ENCODE data around the gene PSTPIP1. TPM values are rescaled to one million over a fixed set of nuclear protein-coding genes. Genes with fewer than 3 reads are reported as not detected.
A peak's percentile ranks its signal among the peaks of the same experiment; 100 is the strongest.

Gene PSTPIP1
- total RNA-seq, 1 donor from 2014 or later: 0.40 TPM

DNA sequence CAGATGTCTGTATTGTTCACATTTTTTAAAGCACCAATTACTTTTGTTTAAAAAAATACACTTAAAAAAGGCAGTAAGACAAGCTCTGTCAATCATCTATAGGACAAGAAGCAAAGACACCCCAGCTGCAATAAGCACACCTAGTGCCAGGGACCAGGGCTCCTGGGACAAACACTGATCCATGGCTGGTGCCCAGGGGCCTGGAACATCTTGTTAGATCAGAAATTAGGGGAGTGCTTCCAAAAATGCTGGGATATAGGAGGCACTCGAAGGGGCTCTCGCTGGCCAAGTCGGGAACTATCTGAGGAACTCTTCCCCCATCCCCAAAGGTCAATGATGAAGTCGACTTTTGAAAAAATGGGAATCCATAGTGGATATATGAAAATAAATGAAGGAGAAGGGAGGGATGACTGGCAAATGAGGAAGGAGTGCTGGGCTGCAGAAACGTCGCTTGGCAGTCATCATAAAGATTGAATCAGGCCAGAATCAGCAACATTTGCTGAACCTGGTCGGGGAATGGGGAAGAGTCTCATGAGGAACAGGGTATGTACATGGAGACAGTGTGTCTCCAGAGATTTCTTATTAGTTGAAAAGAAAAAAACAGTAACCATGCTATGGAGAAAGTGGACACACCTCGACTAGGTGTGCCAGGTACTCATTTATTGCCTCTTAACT is 47.5 kb downstream of the PSTPIP1 start:
- no peak for DNase-seq (ENCODE audit: low read depth in 2 of 2)

DNA sequence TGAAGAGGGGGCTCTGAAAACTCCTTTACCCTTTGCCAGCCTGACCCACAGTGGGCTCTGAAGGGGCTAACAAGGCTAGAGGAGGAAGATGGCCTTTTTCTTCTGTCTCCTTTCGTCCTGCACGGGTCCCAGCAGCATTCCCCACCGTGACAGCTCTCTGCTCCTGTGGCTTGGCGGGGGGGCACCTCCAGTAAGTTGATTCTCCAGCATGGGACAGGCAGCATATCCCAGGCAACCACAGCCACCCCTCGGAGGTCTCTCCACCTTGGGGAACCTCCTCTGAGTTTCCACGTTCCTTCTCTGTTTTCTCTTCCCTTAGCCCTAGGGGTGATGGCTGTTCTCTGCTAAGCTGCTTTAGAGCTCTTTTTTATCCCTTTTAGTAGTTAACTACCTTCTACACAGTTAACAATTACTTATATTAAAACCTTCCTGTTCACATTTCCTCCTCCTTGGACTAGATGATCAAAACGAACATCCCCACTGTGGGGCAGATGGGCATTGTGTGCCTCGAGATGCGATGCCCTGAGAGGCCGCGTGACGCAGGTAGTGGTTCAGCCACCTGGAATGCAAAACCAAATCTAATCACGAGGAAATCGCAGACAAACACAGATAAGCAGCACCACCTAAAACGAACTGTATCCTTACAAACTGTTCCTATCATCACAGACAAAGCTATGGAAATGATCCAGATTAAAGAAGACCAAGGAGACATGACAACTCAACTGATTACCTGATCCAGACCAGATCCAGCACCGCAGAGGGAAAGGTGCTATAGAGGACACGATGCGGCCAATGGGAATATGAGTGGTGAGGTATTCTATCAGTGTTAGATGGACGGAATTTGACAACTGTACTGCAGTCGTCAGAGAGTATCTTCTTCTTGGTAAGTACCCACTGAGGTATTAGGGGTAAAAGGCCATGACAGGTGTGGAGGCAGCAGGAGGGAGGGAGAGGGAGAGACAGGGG is 48.3 kb downstream of the PSTPIP1 start:
- no peak for DNase-seq (ENCODE audit: low read depth in 2 of 2)

DNA sequence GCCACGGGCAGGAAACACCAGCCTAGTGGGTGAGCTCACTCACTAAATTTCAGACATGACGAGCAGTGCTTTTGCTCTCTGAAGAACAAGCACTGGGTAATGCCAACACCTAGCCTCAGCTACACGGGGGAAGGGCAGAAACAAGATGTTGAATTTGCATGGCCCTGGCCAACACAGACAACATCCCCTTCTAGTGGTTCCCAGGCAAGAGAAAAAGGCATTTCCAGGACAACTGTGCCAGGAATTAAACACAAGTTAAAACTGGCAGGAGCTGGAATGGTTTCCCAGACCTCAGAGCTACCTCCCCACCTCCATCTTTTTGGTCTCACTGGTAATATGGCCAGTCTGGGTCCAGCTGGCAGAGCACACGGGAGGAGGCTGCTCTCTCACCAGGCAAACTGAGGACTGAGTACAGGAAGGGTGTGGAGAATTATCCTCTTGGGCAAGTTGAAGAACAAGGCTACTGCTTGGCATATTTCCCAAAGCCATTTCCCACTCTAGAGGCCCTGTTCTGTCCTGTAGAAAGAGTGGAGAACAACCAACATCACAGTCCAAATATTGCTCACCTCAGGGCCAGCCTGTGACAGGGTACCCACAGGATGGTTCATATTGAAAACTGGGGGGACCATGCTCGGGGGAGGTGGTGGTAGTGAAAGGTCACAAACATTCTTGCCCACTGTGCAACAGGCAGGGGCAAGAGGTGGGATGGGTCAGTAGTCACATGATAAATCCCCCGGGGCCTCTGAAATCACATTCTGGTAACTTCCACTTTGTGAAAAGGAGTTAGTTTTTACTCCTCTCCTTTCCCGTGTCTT is 49.5 kb downstream of the PSTPIP1 start:
- peak in 1 of 2 donors; percentile 26 for DNase-seq (ENCODE audit: low read depth in 2 of 2)

DNA sequence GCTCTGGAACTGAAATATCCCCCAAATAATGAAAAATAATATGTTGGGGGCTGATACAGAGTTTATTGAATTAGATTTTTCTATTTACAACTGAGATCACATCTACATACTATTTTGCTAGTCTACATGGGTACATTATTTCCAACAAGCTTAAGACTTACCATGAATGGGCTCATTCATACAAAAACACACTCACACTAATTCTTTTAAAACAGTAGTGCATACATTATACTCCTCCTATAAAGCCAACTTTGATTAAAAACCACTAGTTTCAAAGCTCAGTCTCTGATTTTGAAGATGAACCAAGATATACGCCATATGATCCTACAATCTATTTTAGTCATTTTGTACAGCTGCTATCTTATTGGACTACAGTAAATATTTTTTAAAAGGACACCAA is 51.1 kb downstream of the PSTPIP1 start:
- no peak for DNase-seq (ENCODE audit: low read depth in 2 of 2)

DNA sequence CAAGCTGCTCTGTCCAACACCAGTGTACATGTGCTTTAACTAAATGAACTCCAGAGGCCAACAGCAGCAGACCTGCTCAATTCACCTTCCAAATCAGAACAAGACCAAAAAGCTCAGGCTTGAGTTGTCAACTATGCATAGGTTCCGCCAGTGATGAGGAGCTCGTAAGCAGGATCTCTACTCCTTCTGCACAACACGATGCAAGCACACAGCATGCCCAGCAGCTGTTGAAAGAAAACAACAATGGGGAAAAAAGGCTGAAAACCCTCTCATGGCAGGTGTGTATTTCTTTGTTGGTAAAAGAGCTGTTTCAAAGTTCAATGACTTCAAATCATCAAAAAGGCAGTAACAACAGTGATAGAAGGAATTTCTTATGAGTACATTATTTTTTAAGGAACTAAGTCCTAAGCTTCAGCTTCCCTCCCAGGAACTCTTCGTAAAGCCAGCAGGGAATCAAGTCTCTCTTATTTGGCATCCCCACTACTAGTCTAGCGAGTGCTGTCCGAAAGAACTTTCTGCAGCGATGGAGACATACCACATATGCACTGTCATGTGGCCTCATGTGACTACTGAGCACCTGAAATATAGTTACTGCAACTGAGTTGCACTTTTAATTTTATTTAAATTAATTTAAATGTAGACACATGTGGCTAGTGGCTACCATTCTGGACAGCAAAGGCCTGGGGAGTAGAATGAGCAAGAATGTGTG is 51.9 kb downstream of the PSTPIP1 start:
- DNase-seq (ENCODE audit: low read depth in 2 of 2): no peak

DNA sequence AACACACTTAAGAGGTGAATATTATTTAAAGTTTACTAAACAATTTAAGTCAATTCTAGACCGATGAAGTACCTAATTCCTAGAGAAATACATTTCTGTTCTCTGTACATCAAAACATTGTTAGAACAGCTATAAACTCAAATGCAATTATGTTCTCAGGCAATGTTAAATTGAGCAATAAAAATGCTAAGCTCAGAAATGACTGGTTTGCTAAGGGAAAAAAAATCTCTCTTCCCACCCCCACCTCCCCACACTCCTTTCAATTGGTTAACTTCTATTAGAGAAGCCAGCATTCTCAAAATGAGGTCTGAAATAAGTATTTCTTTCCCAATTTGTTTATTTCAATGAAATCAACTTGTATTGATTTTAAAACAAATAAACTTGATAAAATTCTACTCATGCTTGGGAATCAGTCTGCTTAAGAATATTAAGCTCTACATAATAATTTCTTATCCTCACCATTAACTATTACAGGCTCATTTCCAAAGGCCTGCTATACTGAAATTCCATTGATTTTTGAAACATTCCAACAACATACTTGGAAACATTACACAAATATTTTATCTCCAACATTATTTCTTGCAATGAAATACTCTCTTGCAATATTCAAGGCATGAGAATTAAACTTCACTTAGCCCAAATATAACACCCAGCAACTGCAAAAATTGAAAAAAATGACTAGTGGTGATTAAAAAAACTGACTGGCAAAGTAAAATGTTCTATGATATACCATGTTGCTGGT is 53.4 kb downstream of the PSTPIP1 start:
- no peak for DNase-seq (ENCODE audit: low read depth in 2 of 2)

DNA sequence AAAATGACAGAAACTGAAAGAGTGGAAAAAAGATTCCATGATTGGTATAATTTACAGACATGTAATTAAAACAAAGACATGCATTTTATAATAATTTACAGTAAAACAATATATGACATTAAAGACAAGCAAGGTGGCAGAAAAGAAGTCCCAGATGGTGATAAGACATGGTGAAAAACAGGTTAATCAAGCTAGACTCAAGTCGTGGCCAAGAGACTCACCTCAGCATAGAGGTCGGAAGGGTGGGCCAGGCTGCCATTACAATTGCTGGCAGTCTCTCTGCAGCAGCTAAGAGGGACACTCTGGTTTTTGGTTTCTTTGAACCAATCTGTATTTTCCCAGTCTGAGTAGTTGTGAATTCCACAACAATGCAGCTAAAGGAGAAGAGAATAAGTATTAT is 57.6 kb downstream of the PSTPIP1 start:
- DNase-seq (ENCODE audit: low read depth in 2 of 2): no peak

DNA sequence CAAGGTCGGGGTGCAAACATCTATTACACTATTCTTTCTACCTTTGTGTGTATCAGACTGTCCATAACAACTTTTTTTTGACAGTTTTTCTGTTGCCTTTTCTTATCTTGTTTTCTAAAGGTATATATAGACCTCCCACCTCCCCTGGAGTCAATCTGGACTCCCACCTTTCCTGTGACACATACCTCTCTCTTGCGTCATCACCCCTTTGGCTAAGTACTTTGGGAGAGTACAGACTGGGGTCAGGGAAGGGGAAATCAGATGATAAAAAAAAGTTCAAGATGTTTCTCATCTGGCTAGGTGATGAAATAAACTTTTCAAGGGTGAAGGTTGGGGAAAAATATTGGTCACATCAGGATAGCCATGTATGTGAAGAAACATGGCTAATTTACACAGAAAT is 58.8 kb downstream of the PSTPIP1 start:
- no peak for DNase-seq (ENCODE audit: low read depth in 2 of 2)

DNA sequence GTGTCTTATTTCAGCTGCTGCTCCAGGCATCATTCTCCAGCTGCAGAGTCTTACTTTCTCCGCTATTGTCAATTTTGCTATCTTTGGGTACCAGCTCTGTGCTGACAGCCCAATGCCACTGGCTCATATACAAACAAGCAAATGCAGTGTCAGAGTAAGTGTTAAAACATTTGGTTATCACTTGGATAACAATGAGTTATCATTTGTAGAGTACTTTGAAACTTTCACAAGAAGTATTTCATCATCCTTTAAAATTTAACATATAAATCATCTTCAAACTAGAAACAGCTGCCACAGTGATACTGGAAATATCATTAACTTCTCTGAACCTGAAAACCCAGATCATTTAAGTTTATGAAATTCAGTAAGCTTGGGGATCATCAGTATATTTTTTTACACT is 62.1 kb downstream of the PSTPIP1 start:
- no peak for DNase-seq (ENCODE audit: low read depth in 2 of 2)

DNA sequence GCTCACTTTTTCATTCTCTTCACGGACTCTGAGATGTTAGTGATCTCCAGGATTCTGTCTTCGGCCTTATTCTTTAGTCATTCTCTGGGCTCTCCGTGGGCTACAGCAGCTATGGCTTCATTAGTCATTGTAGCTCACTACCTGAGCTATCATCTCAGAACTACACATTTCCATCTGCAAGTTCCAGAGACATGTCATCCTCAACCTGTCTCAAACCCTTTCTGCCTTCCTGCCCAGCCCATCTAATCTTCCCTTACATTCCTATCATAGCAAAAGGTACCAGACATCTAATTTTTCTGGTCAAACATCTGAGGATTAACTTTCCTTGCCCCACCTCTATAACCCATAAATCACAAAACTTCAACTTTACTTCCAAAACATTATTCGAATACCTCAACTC is 62.8 kb downstream of the PSTPIP1 start:
- no peak for DNase-seq (ENCODE audit: low read depth in 2 of 2)

DNA sequence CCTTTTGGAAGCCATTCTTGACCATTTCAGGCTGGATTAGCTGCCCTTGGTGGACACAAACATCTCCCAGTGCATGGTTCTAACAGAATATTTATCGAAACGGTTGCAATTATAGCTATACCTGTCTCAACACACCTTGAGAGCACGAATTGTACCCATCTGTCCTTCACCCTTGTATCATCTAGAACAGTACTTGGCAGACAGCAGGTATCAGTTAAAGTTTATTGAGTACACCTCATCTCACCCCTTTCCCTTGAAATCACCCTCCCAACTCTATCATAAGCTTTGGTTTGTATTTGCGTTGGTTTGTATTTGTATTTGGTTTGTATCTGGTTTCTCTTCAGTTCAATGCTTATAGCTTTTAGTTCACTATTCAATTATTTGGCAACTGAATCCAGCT is 63.5 kb downstream of the PSTPIP1 start:
- DNase-seq (ENCODE audit: low read depth in 2 of 2): no peak

DNA sequence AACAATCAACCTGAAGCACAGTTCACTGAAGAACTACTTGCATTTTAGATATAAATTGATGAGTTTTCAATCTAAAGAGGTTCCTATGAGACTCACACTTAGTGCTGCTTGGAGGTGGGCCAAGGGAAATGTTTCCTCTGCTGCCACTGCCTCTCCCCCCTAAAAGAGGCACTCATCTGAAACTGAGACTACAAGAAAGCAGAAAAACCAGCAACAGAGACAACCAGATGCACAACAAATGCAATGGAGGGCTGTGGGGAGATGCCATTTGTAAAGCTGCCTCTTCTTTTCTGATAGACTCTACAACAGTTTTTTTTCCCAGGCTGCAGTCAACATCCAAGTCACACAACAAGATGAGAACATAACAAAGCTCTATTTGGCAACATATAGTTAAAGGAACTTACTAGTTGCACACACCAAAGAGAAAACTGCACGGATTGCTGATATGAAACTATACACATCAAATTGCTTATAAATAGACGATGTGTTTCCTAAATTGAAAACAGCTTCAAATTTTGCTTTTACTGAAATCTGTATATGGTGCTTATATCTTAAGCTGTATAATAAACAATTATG is 64.9 kb downstream of the PSTPIP1 start:
- DNase-seq (ENCODE audit: low read depth in 2 of 2): peak; percentile 36 to 37

DNA sequence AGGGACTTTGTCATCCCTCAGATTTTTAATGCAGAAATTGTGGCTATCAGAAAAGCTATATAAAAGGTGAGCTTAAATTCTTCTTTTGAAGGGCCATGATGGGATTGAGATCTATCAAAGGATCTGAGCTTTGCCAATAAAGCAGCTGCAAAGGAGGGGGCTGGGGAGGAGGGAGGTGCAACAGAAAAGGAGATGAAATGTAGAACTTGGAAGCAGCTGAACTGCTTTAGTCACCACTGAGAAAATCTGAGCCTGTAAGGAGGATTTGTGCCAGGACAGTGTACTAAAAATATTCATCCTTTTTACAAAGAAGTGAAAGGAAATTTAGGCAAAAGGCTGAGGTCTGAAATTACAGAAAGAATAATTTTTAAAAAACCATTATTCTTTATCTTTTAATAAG is 65.6 kb downstream of the PSTPIP1 start:
- no peak for DNase-seq (ENCODE audit: low read depth in 2 of 2)

DNA sequence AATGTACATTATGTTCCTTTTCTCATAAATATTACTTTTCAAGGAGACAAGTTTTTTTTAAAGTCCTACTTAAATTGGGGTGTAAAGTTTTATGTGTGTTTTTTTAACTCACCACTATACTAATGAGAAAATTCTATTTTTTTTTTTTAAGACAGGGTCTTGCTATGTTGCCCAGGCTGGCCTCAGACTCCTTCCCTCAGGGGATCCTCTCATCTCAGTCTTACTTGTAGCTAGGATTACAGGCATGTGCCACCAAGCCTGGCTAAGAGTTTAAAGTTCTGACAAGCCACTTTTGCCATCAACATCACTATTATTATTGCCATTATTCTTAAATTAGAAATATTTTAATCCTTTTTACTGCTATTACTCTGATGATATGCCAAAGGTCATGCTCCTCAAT is 68.3 kb downstream of the PSTPIP1 start:
- no peak for DNase-seq (ENCODE audit: low read depth in 2 of 2)

DNA sequence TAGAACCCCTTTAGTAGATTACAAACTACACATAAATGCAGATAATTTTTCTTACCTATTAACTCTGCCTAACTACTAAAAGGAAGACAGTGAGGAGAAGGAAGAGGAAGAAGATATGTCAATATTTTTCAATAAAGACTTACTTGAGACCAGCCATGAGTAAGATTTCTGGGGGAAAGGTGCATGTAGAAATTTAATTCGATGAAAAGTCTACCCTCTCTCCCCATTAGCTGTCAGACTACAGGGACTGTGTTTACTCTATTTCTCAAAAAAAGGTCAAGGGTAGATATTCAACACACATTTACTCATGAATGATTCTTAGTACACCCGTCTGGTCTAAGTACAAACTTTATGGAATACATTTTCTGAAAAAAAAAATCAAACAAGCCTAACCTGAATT is 69.1 kb downstream of the PSTPIP1 start:
- no peak for DNase-seq (ENCODE audit: low read depth in 2 of 2)

DNA sequence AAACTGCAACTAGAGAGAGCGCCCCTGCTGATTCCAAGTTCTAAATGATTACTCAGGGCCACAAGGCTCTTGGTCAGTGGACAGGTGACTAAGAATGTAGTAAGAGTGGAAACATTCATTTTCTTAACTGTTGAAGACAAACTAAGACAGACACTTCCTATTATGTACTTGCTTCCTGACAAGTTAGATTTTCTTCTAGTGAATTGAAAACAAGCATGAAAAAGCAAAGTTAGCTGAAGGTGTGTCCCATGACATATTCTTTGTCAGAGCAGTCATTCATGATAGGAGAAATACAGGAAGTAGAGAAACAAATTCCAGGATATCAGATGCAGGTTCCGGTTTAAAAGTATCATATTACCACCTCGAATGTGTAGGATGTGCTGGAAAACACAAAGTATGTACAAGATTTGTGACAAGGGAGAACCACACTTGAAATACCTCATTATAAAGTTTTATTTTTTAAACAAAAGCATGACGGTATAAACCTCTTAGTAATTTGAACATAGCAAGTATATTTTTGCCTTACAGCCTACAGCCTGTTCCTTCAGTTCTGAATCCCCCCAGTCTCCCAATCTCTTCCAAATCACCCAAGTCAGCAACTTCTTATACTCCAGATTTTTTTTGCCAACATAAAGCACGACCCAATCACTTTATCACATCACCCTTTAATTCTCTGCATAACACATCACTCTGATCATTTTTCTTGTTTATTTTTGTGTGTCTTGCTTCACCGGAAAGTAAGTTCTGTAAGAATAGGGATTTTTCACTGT is 69.8 kb downstream of the PSTPIP1 start:
- DNase-seq (ENCODE audit: low read depth in 2 of 2): peak; percentile 72 to 80

DNA sequence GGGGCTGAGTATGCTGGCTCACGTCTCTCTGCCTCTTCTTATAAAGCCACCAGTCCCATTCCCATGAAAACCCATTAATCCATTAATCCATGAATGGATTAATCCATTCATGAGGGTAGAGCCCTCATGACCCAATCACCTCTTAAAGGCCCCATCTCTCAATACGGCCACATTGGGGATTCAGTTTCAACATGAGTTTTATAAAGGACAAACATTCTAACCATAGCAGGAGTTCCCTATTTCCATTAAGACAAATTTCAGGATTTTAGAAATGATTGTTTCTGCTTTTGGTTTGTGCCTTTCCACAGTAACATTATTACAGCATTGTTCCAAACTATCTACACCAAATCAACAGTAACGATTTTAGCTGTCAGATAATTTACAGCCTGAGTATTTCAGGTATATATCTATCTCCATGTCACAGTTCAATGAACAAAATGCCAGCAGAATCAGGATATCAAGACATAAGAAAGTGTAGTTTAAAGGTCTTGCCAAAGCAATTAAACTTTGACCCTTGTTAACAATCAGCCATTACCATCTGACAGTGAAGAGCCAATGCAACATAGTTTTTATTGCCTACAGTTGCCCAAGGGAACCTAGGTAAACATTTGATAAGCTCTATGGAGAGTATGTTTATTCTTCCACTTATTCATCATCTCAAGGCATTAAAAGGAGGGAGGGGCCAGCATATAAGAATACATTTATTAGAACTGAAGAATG is 72.2 kb downstream of the PSTPIP1 start:
- DNase-seq (ENCODE audit: low read depth in 2 of 2): peak in 1 of 2 donors; percentile 48

DNA sequence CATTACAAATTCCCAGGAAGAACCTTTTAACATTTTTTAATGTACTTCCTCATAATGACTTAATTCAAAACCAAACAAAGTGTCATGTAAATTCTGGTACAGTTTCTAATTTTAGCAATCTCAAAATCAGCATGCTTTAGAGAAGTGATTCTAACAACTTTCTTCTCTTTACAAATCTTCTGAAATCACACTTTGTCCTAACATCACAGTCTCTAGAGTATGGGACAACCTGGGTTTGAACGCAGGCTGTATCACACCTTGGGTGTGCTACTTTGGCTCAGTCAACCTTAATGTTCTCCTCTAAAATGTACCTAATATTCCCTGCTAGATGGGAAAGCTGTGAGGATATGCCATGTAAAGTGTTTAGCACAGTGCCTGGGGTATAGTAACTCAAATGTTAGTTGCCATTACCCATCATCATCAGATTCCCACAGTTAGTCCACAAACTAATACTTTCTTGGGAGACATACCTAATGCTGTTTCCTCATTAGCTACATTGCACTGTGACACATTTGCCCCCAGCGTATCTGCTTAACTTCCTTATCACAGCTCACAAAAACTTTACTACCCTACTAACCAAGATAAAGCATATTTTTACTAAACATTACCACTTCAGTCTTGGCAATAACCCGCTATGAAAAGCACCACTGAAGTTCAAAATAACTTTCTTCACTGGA is 72.9 kb downstream of the PSTPIP1 start:
- DNase-seq (ENCODE audit: low read depth in 2 of 2): no peak

Measured in lung microvascular endothelial cell (primary cell).